NOMO-1 treated with dmso at 0.1 percent for 144 hours (cell line): ENCODE results near the gene ASAP2.

Experiments used
- DNase-seq: peaks from one replicate; lab custom pipeline; 2025; ENCODE audit not compliant: unreplicated experiment; lab: John Stamatoyannopoulos, UW

Gene ASAP2

DNA sequence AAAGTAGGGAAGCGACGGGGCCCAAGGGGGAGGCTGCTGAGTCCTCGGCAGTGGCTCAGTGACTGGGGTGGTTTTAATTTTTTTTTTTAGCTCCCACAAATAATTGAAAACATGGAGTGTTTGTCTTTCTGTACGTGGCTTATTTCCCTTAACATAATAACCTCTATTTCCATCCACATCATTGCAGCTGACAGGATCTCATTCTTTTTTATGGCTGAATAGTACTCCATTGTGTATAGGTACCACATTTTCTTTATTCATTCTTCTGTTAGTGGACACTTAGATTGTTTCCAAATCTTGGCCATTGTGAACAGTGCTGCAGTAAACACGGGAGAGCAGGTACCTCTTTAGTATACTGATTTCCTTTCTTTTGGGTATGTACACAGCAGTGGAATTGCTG, 65.1 kb downstream of the ASAP2 start:
- no peak for DNase-seq

DNA sequence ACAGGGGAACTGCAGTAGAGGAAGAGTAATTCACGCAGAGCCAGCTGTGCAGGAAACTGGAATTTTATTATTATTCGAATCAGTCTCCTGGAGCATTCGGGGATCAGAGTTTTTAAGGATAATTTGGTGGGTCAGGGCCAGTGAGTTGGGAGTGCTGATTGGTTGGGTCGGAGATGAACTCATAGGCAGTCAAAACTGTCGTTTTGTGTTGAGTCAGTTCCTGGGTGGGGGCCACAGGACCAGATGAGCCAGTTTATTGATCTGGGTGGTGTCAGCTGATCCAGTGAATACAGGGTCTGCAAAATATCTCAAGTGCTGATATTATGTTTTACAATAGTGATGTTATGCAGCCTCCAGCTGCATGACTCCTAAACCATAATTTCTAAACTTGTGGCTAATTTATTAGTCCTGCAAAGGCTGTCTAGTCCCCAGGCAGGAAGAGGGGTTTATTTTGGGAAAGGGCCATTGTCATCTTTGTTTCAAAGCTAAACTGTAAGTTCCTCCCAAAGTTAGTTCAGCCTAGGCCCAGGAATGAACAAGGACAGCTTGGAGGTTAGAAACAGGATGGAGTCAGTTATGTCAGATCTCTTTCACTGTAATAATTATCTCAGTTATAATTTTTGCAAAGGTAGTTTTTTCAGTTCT, 67.0 kb downstream of the ASAP2 start:
- no peak for DNase-seq

DNA sequence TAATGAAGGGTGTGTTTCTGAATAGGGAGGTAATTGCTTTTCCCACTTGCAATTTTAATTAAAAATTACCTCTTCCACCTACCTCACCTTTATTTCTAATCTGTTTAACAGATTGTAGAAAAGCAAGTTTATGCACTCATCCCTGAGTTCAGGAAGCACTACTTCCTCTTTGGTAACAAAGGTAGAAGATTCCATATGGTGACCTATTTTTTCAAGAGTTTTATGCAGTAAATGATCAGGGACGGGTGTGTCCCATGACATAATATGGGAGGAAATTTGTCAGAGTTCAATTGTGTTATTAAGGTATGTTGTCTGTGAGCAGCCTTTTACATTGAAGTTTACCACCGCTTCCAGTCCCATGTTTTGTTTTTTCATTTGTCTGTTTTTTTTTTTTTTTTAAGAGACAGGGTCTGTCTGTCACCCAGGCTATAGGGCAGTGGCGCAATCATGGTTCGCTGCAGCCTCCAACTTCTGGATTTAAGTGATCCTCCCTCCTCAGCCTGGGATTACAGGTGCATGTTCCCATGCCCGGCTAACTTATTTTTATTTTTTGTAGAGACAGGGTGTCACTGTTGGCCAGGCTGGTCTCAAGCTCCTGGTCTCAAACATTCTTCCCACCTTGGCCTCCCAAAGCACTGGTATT, 68.2 kb downstream of the ASAP2 start:
- DNase-seq = no peak

DNA sequence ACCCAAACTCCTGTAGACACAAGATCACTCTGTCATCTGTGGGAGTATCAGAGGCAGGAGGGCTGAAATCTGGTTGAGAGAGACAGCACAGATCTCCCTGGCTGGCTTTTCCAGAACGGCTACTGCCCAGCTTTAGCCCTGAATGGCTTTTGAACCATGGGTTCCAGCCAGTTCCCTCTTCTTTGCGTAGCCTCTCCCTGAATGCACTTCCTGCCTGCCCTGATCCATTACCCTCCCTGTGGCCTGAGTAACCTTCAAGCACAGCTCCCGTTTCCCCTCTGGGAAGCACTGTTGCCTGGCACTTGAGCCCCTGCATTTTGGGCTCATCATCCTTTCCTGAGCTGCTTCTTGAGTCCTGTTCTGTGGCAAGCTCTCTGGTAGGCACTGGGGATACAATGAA, 68.8 kb downstream of the ASAP2 start:
- no peak for DNase-seq

DNA sequence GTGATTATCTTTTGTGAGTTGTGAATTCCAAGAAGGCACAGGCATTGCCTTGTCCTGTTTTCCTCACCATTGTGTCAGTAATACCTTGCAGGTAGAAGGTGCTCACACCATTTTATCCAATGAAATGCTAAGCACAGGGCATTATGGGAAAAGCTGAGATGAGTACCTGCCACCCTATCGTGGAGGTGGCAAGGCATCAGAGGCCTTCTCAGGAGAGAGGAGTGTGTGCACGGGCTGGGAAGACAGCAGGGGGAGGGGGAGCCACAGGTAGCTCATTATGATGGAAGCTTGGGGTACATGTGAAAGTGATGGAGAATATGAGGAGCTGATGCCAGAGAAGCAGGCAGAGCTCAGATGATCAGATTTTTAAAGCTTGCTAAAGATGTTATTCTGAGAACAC, 69.5 kb downstream of the ASAP2 start:
- no peak for DNase-seq

DNA sequence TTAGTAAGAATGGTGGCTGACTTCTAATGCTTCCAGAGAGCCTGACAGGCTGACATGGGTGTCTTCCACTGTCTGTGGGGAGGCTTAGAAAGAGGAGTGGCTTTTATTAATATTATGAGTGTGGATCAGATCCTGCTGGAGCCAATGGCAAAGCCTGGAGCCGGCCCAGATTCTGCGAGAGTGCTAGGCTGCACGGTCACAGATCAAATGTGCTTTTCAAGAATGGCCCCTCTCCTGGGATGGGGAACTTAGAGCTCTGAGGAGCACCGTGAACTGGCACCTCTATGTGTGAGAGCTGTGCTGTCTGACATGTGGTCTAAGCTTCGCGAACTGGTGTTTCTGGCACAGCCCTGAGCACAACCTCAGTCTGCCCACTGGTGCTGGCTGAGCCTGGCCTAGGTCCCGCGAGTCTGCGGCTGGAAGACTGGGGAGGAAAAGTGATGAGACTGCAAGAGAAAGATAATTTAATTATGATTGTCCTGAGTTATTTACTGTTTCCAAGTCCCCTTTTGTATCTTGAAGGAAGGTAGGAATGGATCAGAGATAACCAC, 70.4 kb downstream of the ASAP2 start:
- no peak for DNase-seq

DNA sequence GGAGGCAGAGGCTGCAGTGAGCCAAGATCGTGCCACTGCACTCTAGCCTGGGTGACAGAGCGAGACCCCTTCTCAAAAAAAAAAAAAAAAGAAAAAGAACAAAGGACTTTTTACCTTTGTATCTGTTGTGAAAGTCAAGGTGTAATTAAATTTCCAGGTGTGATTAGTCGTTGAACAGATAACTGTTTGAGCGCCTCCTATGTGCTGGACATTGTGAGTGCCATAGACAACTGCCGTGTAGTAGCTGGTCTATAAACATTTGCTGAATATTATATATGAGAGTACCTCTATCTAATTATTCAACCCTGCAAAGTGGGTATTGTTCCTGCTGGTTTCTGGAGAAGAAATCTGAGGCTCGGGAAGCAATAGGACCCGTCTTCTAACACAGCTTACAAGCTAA, 71.8 kb downstream of the ASAP2 start:
- DNase-seq = no peak

DNA sequence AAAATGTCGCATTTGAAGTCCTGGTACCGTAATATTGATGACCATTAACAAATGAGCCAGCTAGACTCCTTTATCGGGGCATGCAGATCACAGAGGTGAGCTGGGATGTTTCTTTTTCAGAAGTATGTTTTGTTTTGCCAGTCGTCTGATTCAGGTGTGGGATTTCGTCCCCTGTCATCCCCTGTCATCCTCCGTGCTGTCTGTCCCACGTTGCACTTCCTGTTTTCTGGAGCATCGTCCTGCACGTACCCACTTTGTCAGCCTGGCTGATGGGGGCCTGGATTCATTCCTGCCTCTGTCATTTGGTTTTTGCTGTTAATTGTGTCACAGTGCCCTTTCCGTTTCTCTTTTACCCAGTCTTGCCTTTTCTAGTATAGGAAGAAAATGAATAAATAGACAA, 72.8 kb downstream of the ASAP2 start:
- no peak for DNase-seq

DNA sequence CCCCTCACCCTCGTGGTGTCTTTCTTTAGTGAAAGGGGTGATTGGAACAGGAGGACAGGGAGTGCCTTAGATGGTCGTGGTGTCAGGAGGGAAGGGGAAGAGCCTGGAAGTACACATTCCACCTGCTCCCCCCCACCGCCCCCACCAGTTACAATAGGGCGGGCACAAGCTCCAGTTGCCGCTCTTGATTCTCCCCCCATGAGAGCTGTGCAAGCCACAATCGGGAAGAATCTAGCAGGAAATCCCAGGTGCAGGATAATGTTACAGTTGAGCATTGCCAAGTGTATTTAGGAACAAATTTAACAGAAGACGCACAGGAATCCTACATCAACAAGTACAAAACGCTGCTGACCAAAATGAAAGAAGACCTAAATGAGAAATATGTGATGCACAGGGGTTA, 73.6 kb downstream of the ASAP2 start:
- DNase-seq = no peak

DNA sequence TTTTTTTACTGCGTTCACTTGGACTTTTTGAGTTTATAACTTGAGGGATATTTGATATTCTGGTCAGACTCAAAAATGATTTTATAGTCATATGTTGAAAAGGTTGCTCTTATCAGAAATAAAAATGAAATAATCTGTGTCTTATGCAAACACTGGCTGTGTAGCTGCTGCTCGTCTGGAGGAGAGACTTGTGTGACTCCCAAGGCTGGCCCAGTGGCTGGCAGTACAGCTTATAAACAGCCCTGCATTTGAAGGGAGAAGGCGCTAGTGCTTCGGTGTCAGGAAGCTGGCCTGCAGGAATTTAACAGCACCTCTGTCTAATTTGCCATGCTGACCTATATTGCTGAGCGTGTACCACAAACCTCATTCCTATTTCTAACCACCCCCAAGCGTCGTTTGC, 74.5 kb downstream of the ASAP2 start:
- no peak for DNase-seq

DNA sequence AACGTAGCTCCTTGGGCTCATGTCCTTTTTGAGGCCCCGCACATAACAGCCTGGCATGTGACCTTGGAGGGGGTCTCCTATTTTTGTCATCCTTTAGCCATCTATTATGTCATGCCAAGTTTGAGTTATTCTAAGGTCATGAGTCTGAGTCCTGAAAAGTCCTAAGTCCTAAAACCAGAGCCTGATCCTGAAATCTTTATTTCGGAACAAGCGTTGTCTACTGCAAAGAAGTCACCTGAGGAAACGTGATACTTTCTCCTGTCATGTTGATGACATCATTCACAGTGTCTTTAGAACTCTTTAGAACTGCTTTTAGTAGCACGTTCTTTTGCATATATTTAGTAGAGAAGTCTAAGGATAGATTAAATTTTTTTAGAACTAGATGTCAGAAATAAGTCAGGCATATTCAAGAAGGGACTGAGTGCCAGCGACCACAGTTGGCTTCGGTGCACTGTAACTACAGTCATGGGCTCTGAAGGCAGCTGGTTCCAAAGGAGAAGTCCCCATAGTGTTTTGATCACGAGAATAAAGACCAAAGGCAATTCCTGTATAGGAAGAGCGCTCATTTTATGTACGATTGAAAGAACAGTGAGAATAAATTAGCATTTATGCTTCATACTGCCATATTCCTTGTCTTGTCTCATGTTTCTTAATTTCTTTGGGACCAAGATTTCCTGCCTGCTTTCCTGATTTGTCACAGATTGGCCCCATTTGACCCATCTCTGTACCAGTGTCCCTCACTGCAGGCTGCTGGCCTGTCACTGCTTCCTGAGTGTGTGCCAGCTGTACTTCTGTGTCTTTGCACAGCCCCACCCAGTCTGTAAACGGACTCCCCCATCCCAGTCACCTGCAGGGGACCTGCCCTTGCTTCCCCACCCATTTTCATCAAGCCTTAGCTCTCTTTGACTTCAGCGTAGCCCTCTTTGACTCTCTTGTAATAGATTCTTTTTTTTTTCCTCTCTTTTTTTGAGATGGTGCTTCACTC, 75.8 kb downstream of the ASAP2 start:
- no peak for DNase-seq

DNA sequence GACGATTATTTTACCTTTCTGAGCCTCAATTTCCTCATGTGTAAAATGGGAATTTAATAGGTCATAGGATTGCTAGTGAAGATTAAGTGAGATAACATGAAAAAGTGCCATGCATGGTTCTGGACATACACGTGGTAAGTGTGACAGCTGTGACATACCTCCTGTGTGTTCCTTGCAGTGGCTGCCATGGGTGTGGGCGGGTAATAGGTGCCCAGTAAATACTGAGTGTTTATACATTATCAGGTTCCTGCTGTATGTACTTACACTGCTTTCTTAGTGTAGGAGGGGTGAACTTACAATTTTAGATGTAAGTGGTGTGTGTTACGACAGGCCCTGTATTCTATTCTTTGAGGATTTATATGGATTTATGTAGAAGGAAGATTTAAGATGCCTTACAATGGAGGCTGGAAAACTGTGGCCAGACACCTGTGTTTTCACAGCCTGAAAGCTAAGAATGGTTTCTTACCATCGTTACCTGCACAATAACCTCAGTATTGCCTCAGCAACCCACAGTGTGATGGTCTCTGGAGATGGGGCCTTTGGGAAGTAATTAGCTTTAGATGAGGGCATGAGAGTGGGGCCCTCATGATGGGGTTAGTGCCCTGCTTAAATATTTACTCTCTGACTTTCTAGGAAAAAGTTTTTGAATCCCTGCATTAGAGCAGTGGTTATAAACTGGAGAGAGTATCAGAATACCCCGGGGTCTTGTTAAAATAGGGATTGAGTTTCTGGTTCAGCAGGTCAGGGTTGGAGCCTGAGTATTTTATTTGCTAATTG, 78.1 kb downstream of the ASAP2 start:
- no peak for DNase-seq

DNA sequence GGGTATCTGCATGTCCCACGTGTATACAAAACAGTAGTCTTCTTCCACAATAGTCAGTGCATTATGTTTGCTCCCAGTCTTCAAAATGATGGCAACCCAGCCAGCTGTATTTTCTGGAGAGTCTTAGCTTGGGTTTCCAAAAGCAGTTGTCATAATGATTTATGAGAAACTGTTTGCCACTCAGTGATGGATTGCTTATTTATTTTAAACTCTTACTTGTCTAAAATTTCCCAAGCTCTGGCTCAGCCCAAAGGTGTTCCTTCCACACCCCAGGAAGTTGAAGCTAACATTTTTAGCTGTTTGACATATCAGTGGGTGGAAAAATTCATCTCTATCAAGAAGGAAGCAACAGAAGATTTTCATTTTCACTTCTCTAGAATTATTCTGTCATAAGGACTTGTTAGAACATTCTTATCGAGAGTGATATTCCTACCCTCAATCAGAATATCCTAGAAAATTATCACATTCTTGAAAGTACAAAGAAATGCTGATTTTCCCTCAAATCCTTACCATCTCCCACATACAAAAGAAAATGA, 78.8 kb downstream of the ASAP2 start:
- no peak for DNase-seq

DNA sequence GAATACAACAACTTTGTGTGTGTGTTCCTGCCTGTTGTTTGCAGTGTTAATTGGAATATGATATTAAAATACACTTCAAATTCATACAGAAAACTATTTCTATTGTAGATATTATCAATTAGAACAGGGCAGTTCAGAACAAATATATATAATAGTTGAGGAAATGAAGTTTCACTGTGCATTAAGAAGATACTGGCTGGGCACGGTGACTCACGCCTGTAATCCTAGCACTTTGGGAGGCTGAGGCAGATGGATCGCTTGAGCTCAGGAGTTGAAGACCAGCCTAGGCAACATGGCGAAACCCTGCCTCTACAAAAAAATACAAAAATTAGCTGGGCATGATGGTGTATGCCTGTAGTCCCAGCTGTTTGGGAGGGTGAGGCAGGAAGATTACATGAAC, 79.3 kb downstream of the ASAP2 start:
- DNase-seq = no peak

DNA sequence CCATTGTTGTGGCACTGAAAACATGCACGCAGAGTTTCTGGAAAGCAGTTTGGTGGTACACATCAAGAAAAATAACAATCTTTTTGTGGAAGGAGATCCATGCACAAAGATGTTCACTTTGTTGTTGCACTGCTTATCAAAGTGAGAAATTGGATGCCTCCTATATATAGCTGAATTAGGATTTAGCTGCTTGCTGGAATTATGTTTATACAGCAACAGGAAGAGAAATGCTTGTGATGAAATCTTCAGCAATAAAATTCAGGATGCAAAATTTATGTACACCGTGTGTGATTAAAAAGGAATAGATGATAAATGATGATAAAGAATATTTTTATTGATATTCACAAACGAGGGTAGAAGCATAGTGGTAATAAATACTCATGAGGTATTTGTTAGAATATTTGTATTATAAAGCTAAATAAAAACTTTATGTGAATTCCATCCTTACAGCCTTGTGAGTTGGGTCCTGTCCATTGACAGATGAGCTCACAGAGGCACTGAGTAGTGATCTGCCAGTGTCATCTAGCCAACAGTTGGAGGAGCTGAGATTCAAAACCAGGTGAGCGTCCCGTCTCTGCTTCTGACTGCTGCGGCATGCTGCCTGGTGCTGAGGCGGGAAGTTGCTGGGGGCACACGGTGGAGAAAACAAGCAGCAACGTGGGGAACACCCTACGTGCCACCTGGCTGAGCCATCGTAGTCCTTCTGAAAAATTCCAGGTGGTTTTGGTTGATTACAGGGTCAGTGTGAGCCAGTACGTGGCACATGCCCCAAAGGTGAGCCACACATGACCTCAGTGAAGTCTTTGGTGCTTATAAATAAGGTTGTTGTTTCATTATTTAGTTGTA, 80.2 kb downstream of the ASAP2 start:
- no peak for DNase-seq

DNA sequence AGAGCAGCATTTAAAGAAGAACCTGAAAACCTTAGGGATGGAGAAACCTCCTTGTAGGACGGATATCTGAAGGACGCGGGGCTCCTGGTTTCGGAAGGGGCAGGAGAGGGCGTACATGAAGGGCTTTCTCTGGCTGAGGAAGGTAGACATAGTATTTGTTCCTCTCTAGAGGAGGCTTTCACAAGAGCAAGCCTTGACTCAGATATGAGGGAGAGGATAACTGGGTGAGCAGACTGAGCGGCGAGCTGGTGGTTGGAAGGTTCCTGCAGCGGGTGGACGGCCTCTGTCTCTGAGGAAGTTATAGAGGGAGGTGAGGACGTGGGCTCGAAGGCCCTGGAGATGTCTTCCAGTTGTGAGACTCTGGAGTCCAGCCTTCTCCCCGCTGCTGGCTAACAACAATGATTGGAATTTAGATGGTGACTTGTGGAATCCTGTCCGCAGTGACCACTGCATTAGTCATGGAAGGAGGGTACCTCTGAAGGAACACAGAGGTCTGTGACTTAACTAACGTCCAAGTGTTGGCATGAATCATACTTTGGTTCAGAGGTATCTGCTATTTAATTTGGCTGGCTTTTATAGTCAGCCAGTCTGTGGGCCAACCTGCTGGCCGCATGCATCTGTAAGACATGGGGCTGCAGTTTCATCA, 80.9 kb downstream of the ASAP2 start:
- no peak for DNase-seq

DNA sequence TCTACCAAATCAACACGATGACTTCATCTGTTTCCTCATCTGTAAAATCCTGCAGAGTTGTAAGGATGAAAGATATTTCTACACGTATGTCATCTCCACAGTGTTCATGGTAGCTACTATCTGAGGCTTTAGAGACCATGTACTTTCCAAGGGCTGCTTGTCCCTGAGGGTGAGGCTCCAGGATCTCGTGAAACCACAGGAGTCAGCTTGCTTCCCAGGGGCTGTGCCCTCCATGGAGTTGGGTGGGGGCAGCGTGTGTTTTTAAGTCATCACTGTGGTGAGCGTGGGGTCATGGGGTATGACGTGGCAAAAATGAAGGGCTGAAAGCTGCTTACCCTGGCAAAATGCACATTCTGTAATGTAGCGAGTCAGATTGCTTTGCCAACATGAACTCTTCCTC, 81.6 kb downstream of the ASAP2 start:
- DNase-seq = no peak

DNA sequence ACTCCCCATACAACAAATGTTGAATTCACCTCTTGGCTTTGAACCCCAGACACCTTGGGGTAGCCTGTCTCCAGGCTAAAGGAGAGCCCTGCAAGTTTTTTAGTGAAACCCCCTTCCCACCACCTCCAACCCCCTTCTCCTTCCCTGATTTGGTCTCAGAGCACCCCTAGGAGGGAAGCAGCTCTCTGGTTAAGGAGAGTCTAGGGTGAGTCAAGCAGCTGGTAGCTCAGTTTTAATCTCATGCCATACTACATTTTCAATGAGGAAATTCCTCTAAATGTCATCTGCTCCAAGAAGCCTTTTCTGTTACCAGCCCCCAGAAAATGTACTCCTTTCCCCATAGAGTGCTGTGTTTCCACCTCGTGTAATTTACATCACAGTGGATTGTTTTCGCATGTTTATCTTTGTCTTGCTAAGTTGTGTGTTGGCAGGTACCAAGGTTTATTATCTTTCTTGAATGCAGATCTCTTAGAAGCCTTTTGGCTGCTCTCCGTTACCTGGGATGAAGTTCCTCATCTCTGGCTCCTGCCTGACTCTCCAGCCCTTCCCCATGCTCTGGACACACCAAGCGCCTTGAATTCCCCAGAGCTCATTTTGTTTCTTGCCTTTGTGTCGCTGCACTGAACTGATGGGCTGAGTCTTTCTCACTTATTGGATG, 82.2 kb downstream of the ASAP2 start:
- DNase-seq = no peak

DNA sequence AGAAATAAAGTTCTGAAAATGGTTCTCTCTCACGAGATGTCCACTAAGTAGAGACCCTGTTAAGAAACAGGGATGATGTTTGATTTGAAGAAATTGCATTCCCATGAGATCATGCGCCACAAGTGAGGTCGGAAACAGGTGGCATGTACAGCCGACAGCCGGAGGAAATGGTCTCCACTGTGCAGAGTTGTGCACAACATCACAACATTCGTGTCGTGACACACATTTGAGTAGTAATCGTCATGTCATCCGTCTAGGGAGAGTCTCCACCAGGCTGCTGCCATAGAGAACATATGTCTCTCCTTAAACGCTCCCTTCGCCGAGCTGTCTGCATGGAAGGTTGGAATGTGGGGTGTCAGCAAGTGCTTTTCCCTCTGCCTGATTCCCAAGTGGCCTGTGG, 84.7 kb downstream of the ASAP2 start:
- DNase-seq = no peak
